ENCODE measurements around the gene HJURP.
A peak's percentile ranks its signal among the peaks of the same experiment; 100 is the strongest.

DNA sequence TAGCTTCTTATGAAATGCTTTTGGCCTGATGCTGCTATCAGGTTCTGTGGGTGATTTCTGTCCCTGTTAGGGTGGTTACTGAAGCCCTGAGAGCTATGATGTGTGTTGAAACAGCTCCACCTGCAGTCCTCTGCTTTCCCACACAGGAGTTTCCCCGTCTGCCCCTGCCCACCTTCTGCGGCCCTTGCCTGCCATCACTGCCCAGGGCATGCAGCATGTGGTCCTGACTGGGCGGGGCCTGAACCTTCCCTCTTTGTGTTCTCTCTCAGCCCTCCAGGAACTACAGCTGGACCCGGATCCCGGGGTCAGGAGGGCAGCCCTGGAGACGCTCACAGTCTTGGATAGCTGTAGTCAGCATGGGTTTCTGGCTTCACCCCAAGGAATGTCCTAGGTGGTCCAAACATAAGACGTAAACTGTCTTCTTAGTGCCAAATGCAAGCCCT, 21.4 kb downstream of the HJURP start:
- TF ChIP-seq, protein P1, sequence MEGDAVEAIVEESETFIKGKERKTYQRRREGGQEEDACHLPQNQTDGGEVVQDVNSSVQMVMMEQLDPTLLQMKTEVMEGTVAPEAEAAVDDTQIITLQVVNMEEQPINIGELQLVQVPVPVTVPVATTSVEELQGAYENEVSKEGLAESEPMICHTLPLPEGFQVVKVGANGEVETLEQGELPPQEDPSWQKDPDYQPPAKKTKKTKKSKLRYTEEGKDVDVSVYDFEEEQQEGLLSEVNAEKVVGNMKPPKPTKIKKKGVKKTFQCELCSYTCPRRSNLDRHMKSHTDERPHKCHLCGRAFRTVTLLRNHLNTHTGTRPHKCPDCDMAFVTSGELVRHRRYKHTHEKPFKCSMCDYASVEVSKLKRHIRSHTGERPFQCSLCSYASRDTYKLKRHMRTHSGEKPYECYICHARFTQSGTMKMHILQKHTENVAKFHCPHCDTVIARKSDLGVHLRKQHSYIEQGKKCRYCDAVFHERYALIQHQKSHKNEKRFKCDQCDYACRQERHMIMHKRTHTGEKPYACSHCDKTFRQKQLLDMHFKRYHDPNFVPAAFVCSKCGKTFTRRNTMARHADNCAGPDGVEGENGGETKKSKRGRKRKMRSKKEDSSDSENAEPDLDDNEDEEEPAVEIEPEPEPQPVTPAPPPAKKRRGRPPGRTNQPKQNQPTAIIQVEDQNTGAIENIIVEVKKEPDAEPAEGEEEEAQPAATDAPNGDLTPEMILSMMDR (IDR thresholded peaks at IDR 0.05), result peak; percentile 45
- TF ChIP-seq ZFX (IDR thresholded peaks at IDR 0.05; ENCODE audit: borderline replicate concordance), result no peak
